Measurements from ENCODE around the gene HSD17B3.

The HSD17B3 gene

GRCh38 chr9:96203867-96204501 lies 98.0 kb downstream of the HSD17B3 start:
- no peak for DNase-seq (ENCODE audit: low read depth)
- H3K4me3 ChIP-seq (ENCODE audit: control insufficient read depth, low read depth, low read length), result no peak overlapping the region
- TF ChIP-seq CTCF (IDR thresholded peaks at IDR 0.05; ENCODE audit: control insufficient read depth, insufficient read depth, low read depth, low read length, missing control alignments), result no peak

- no peak for DNase-seq (ENCODE audit: low read depth)
- H3K4me3 ChIP-seq (ENCODE audit: control insufficient read depth, low read depth, low read length), result no peak overlapping the region
- TF ChIP-seq CTCF (IDR thresholded peaks at IDR 0.05; ENCODE audit: control insufficient read depth, insufficient read depth, low read depth, low read length, missing control alignments), result no peak
These were observed 98.8 kb downstream of the HSD17B3 start for GRCh38 chr9:96202971-96203780.

GRCh38 chr9:96201140-96201539 lies 100.8 kb downstream of the HSD17B3 start:
- no peak for TF ChIP-seq CTCF (IDR thresholded peaks at IDR 0.05; ENCODE audit: control insufficient read depth, insufficient read depth, low read depth, low read length, missing control alignments)
- DNase-seq (ENCODE audit: low read depth), result no peak

GRCh38 chr9:96199006-96199405 lies 103.0 kb downstream of the HSD17B3 start:
- no peak for TF ChIP-seq CTCF (IDR thresholded peaks at IDR 0.05; ENCODE audit: control insufficient read depth, insufficient read depth, low read depth, low read length, missing control alignments)
- H3K4me3 ChIP-seq (ENCODE audit: control insufficient read depth, low read depth, low read length), result no peak overlapping the region
- no peak for DNase-seq (ENCODE audit: low read depth)

More at GRCh38 chr9:96201140-96201539, 100.8 kb downstream of the HSD17B3 start:
- H3K4me3 ChIP-seq (ENCODE audit: control insufficient read depth, low read depth, low read length), result no peak overlapping the region

GRCh38 chr9:96195541-96195940 lies 106.4 kb downstream of the HSD17B3 start:
- no peak overlapping the region for H3K4me3 ChIP-seq (ENCODE audit: control insufficient read depth, low read depth, low read length)
- no peak for DNase-seq (ENCODE audit: low read depth)
- no peak for TF ChIP-seq CTCF (IDR thresholded peaks at IDR 0.05; ENCODE audit: control insufficient read depth, insufficient read depth, low read depth, low read length, missing control alignments)

GRCh38 chr9:96193236-96193755 lies 108.7 kb downstream of the HSD17B3 start:
- no peak for TF ChIP-seq CTCF (IDR thresholded peaks at IDR 0.05; ENCODE audit: control insufficient read depth, insufficient read depth, low read depth, low read length, missing control alignments)
- no peak for DNase-seq (ENCODE audit: low read depth)
- no peak overlapping the region for H3K4me3 ChIP-seq (ENCODE audit: control insufficient read depth, low read depth, low read length)
